Calu3 (cell line): ENCODE results near the gene BTRC. TPM values are rescaled to one million over a fixed set of nuclear protein-coding genes. Genes with fewer than 3 reads are reported as not detected.

Source experiments
- BruUV-seq: library from RNA; stranded (reverse); fragments of 400-500 nt; replicated peaks from 2 replicates; lab custom pipeline; 2021; lab: Mats Ljungman, UMichigan
- CTCF ChIA-PET: fragments of 300-600 bp; sonication (Branson Sonifier 250); formaldehyde crosslinking; loops from one replicate; lab custom pipeline; 2022; ENCODE audit warnings: antibody characterized with exemption; lab: Charles Lee
- DNase-seq: peaks from one replicate; pipeline ENCODE4 v3.0.0; 2022
- H3K27ac Mint-ChIP-seq: one replicate; pipeline ENCODE4 v1.8.0; 2022; ENCODE audit warnings: mixed read lengths; ENCODE audit not compliant: unreplicated experiment
- H3K27me3 Mint-ChIP-seq: one replicate; pipeline ENCODE4 v1.8.0; 2022; ENCODE audit warnings: mixed read lengths; ENCODE audit not compliant: unreplicated experiment
- H3K36me3 Mint-ChIP-seq: one replicate; pipeline ENCODE4 v1.8.0; 2022; ENCODE audit warnings: mild to moderate bottlenecking, moderate library complexity, mixed read lengths; ENCODE audit not compliant: insufficient read depth, unreplicated experiment
- H3K4me1 Mint-ChIP-seq: one replicate; pipeline ENCODE4 v1.8.0; 2022; ENCODE audit warnings: mild to moderate bottlenecking, low read depth, mixed read lengths; ENCODE audit not compliant: unreplicated experiment
- H3K4me3 Mint-ChIP-seq: one replicate; pipeline ENCODE4 v1.8.0; 2022; ENCODE audit warnings: mild to moderate bottlenecking, low read depth, moderate library complexity, mixed read lengths; ENCODE audit not compliant: unreplicated experiment
- H3K9me3 Mint-ChIP-seq: one replicate; pipeline ENCODE4 v1.8.0; 2022; ENCODE audit warnings: low read depth, mixed read lengths; ENCODE audit not compliant: unreplicated experiment
- intact Hi-C: fragments of 100-400 bp; cut with micrococcal nuclease; formaldehyde crosslinking; loops from one replicate; pipeline ENCODE4 v1.10.0; 2022; ENCODE audit not compliant: unreplicated experiment
- total RNA-seq: library from RNA; stranded (reverse); gene quantifications from 2 replicates; pipeline ENCODE4 v1.2.3, GENCODE V29; 2022
- TF ChIP-seq, protein P1 (sequence below): fragments of 200-600 bp; IDR thresholded peaks from one replicate; pipeline ENCODE4 v1.8.0; 2022; ENCODE audit warnings: antibody characterized with exemption; ENCODE audit not compliant: unreplicated experiment

Gene BTRC
- total RNA-seq, 1 experiment from 2014 or later: 7.9 TPM

DNA sequence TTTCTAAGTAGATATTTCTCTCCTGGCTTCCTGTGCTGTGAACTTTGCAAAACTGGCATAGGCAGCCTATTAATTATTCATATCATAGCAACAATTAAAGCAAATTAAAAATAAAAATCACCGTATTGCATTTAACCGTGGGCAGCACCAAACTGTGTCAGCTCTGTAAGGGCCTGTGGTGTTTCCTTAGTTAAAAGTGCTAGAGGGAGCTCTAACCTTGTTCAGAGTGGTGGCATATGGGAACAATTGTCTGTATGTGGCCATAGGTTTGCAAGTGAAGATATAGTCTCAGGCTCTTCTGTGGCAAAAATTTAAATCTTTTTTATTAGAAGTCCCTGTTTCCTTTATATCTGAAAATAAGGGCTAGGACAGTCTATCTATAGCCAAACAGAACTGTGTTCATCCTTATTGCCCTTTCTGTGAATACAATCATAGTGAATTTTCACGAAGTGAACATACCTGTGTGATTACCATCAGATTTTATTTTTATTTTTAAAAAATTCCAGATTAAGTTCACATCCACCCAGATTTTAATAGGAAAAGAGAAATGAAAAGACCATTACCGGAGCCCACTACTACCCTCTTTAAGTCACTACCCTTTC is 141.5 kb downstream of the BTRC start:
- no TSS peak for BruUV-seq
- no peak overlapping the region for H3K27ac Mint-ChIP-seq
- intact Hi-C loops: no loop called here
- DNase-seq: peak; percentile 1
- H3K9me3 Mint-ChIP-seq: no peaks in the 10 kb centered on the region
- H3K27me3 Mint-ChIP-seq: no peaks in the 10 kb centered on the region
- H3K4me1 Mint-ChIP-seq: peaks cover 10% of the 10 kb centered on the region
- TF ChIP-seq, protein P1, sequence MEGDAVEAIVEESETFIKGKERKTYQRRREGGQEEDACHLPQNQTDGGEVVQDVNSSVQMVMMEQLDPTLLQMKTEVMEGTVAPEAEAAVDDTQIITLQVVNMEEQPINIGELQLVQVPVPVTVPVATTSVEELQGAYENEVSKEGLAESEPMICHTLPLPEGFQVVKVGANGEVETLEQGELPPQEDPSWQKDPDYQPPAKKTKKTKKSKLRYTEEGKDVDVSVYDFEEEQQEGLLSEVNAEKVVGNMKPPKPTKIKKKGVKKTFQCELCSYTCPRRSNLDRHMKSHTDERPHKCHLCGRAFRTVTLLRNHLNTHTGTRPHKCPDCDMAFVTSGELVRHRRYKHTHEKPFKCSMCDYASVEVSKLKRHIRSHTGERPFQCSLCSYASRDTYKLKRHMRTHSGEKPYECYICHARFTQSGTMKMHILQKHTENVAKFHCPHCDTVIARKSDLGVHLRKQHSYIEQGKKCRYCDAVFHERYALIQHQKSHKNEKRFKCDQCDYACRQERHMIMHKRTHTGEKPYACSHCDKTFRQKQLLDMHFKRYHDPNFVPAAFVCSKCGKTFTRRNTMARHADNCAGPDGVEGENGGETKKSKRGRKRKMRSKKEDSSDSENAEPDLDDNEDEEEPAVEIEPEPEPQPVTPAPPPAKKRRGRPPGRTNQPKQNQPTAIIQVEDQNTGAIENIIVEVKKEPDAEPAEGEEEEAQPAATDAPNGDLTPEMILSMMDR: no peak
- no peaks in the 10 kb centered on the region for H3K36me3 Mint-ChIP-seq
- H3K4me3 Mint-ChIP-seq: no peak overlapping the region
- CTCF ChIA-PET: no interaction called here

DNA sequence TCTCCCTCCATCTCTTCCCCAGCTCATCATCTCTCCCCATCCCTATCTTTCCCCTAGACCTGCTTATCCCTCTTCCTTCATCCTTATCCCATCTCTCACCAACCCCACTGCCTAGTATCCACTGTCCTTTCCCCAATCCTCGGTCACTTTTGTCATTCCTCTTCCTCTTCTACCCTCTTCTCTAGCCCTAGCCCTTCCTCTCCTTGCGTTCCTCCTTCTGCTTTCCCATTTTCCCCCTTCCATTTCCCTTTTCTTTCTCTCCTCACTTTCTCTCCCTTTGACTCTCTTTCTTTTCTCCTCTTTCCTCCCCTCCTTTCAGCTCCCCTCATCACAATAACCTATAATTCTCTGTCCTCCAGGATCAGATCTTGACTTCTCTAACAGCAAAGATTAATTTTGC is 150.5 kb downstream of the BTRC start:
- H3K4me3 Mint-ChIP-seq: no peak overlapping the region
- BruUV-seq: no TSS peak
- intact Hi-C loops: no loop called here
- no peaks in the 10 kb centered on the region for H3K9me3 Mint-ChIP-seq
- H3K27ac Mint-ChIP-seq: no peak overlapping the region
- CTCF ChIA-PET: no interaction called here
- no peaks in the 10 kb centered on the region for H3K27me3 Mint-ChIP-seq
- no peaks in the 10 kb centered on the region for H3K36me3 Mint-ChIP-seq
- no peaks in the 10 kb centered on the region for H3K4me1 Mint-ChIP-seq
- no peak for DNase-seq
- TF ChIP-seq, protein P1: no peak

DNA sequence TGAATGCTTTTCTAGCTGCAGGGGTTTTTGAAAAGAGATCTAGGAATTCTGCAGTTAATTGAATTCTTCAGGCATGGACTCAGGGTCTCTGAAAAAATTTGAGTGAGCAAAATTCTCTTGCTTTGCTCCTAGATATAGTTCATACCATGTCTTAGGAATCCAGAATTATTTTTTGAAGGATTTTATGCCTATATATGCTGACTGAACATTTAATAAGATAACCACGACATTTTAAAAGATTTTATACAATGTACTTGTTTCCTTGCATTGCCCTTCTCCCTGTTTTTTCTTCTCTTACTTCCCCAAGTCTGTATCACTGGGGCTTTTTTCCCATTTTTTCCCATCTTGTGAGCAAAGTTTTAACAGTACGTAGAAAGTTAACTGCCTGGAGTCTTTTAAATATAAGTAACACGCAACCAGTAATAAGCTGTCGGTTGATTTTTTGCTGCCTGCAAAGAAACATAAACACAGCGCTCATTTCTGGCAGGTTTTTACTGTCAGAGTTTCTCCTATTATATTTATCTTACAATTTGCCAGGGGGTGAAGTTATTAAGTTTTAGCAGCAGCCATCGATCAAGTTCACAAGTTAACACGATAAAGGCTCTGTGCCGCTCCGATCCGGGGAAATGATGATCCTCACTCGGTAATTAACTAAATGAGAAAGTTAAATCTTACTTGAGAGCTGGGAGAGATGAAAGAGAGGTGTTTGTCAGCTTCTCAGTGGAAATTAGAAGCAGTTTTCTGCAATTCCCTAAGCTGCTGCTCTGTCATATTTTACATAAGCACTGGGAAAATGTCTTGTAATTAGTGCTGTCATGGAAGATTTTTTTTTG is 153.1 kb downstream of the BTRC start:
- CTCF ChIA-PET: interaction anchor here (0.9 kb wide), 1 partner anchor 206 kb away, joined by 3 read pairs; no protein-coding TSS in a partner anchor
- no peak for DNase-seq
- Mint-ChIP-seq H3K27ac (no peak overlapping the region), H3K27me3 (no peaks in the 10 kb centered on the region), H3K9me3 (no peaks in the 10 kb centered on the region), H3K4me3 (no peak overlapping the region), H3K4me1 (no peaks in the 10 kb centered on the region), H3K36me3 (no peaks in the 10 kb centered on the region)
- TF ChIP-seq, protein P1: no peak
- intact Hi-C loops: no loop called here
- BruUV-seq: no TSS peak

DNA sequence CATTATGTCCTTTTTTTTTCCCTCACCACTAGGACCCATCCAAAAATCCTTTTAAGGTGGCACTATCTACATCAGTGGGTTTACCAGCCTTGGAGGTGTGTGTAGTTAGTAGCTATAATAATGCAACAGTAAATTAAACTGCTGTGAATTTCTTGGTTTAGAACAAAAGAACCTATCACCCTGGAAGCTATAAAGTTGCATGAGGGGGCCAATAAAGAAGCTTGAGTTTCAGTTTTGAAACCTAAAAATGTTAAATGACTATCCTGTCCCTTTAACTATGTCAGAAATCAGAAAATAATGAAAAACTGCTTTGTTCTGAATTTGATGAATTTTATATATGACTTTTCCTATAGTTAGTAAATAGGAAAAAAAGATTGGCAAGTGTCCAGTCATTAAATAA is 153.9 kb downstream of the BTRC start:
- Mint-ChIP-seq H3K4me3 (no peak overlapping the region), H3K4me1 (no peaks in the 10 kb centered on the region), H3K36me3 (no peaks in the 10 kb centered on the region), H3K9me3 (no peaks in the 10 kb centered on the region), H3K27ac (no peak overlapping the region), H3K27me3 (no peaks in the 10 kb centered on the region)
- DNase-seq: no peak
- intact Hi-C loops: no loop called here
- CTCF ChIA-PET: interaction anchor here (0.9 kb wide), 1 partner anchor 206 kb away, joined by 3 read pairs; no protein-coding TSS in a partner anchor
- TF ChIP-seq, protein P1: no peak
- no TSS peak for BruUV-seq
